ENCODE measurements around the gene SVEP1. TPM values are rescaled to one million over a fixed set of nuclear protein-coding genes. Genes with fewer than 3 reads are reported as not detected.

SVEP1 gene
- total and polyA plus RNA-seq, 4 donors: 3.3 to 38.9 (median 19.6) TPM

DNA sequence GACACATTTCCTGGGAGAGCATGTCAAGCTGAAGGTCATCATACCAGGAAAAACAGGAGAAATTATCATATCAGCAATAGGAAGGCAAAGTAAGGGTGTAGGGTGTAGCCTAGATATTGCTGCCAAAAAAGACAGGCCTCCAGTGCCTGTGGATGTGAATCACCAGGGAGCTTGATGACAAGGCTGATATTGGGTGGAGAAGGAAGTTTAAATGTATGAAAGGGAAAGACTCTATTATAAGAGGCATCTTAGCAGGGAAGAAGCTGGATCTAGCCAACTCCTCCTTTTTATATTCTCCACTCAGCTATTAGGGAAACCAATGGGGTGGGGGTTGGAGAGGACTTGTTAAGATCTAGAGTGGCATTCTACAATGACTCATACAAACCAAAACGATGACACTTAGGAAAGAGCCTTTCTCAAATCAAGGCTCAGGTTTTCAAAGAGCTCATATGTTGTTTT is 228.5 kb downstream of the SVEP1 start:
- Histone ChIP-seq H3K36me3 (ENCODE audit: control insufficient read depth in 4 of 4, insufficient read depth in 4 of 4, low read length in 4 of 4) (no peaks in the 10 kb centered on the region), H3K4me1 (ENCODE audit: control insufficient read depth in 5 of 5, insufficient read depth in 5 of 5, low read length in 5 of 5) (no peaks in the 10 kb centered on the region), H3K9me3 (ENCODE audit: control insufficient read depth in 4 of 4, insufficient read depth in 3 of 4, low read length in 3 of 4) (no peaks in the 10 kb centered on the region), H3K27ac (ENCODE audit: low read depth in 1 of 2, low read length in 1 of 2) (no peak overlapping the region), H3K9ac (ENCODE audit: insufficient read depth in 1 of 2, low read length in 2 of 2) (no peak overlapping the region), H3K4me3 (no peak overlapping the region), H3K27me3 (ENCODE audit: control insufficient read depth in 3 of 3, insufficient read depth in 3 of 3, low read length in 2 of 3) (no peaks in the 10 kb centered on the region)
- WGBS, 2 donors: 35 to 73% methylated on average over 1 of the region's 1 CpG
- DNase-seq (no peak), ATAC-seq (ENCODE audit: insufficient read depth, low FRiP score) (peak; percentile 73)
- TF ChIP-seq, protein P1, sequence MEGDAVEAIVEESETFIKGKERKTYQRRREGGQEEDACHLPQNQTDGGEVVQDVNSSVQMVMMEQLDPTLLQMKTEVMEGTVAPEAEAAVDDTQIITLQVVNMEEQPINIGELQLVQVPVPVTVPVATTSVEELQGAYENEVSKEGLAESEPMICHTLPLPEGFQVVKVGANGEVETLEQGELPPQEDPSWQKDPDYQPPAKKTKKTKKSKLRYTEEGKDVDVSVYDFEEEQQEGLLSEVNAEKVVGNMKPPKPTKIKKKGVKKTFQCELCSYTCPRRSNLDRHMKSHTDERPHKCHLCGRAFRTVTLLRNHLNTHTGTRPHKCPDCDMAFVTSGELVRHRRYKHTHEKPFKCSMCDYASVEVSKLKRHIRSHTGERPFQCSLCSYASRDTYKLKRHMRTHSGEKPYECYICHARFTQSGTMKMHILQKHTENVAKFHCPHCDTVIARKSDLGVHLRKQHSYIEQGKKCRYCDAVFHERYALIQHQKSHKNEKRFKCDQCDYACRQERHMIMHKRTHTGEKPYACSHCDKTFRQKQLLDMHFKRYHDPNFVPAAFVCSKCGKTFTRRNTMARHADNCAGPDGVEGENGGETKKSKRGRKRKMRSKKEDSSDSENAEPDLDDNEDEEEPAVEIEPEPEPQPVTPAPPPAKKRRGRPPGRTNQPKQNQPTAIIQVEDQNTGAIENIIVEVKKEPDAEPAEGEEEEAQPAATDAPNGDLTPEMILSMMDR (IDR thresholded peaks at IDR 0.05; ENCODE audit: control extremely low read depth, extremely low read depth): no peak

DNA sequence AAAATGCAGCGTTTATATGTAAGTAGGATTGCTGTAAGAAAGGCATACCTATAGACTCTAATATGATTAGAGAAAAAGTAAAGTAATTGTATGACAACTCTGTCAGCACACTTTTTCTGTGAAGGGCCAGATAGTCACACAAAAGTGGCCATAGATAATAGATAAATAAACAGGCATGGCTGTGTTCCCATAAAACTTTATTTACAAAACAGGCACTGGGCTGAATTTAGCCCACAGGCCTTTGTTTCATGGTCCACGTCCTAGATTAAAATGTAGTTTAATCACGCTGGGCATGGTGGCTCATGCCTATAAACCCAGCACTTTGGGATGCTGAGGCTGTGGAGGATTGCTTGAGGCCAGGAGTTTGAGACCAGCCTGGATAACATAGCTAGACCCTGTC is 233.2 kb downstream of the SVEP1 start:
- DNase-seq (no peak), ATAC-seq (ENCODE audit: insufficient read depth, low FRiP score) (no peak)
- Histone ChIP-seq H3K27ac (ENCODE audit: low read depth in 1 of 2, low read length in 1 of 2) (no peak overlapping the region), H3K4me1 (ENCODE audit: control insufficient read depth in 5 of 5, insufficient read depth in 5 of 5, low read length in 5 of 5) (no peaks in the 10 kb centered on the region), H3K4me3 (no peak overlapping the region), H3K36me3 (ENCODE audit: control insufficient read depth in 4 of 4, insufficient read depth in 4 of 4, low read length in 4 of 4) (no peaks in the 10 kb centered on the region), H3K9ac (ENCODE audit: insufficient read depth in 1 of 2, low read length in 2 of 2) (no peak overlapping the region), H3K27me3 (ENCODE audit: control insufficient read depth in 3 of 3, insufficient read depth in 3 of 3, low read length in 2 of 3) (no peaks in the 10 kb centered on the region), H3K9me3 (ENCODE audit: control insufficient read depth in 4 of 4, insufficient read depth in 3 of 4, low read length in 3 of 4) (no peaks in the 10 kb centered on the region)
- TF ChIP-seq, protein P1 (IDR thresholded peaks at IDR 0.05; ENCODE audit: control extremely low read depth, extremely low read depth): no peak
- WGBS, 2 donors: 52 to 60% methylated on average over 3 of the region's 3 CpGs

DNA sequence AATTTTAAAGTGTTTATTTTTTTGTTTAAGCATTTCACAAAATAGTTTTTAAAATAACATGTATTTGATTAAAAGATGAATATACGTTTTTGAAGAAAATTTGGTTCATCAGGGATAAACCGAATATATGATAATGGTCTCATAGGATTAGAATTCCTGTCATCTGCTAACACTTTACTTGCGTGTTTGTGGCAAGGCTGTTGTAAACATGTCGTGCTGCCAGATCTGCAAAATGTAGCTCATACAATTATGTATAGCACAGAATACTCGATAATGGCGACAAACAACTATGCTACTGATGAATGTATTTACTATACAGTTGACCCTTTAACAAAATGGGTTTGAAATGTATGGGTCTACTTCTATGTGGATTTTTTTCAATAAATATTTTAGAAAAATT is 234.7 kb downstream of the SVEP1 start:
- H3K36me3 ChIP-seq (ENCODE audit: control insufficient read depth in 4 of 4, insufficient read depth in 4 of 4, low read length in 4 of 4): no peaks in the 10 kb centered on the region
- H3K27ac ChIP-seq (ENCODE audit: low read depth in 1 of 2, low read length in 1 of 2): no peak overlapping the region
- H3K9me3 ChIP-seq (ENCODE audit: control insufficient read depth in 4 of 4, insufficient read depth in 3 of 4, low read length in 3 of 4): no peaks in the 10 kb centered on the region
- H3K4me3 ChIP-seq: no peak overlapping the region
- ATAC-seq (ENCODE audit: insufficient read depth, low FRiP score): no peak
- TF ChIP-seq, protein P1 (IDR thresholded peaks at IDR 0.05; ENCODE audit: control extremely low read depth, extremely low read depth): no peak
- no peak overlapping the region for H3K9ac ChIP-seq (ENCODE audit: insufficient read depth in 1 of 2, low read length in 2 of 2)
- no peaks in the 10 kb centered on the region for H3K27me3 ChIP-seq (ENCODE audit: control insufficient read depth in 3 of 3, insufficient read depth in 3 of 3, low read length in 2 of 3)
- H3K4me1 ChIP-seq (ENCODE audit: control insufficient read depth in 5 of 5, insufficient read depth in 5 of 5, low read length in 5 of 5): no peaks in the 10 kb centered on the region
- peak in 1 of 3 donors; percentile 35 for DNase-seq
- WGBS, 2 donors: 85 to 93% methylated on average over 6 of the region's 6 CpGs

DNA sequence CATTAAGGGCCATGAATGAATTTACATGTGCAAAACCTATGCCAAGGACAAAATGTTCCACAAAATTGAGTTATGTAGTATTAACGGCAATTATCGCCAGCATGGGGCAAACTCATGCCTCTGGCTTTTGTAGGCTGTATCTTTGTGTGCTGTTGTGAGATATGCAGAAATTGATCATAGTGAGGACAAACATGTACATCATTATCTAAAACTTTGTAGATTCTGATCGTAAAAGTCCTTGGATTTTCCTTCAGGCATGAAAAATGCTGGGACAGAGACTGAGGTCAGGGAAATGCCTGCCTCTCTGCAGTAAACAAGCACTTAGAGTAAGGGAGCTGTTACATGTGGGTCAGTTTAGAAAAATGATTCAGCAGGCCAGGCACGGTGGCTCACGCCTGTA is 236.0 kb downstream of the SVEP1 start:
- ATAC-seq (ENCODE audit: insufficient read depth, low FRiP score): no peak

More for the DNA sequence above, 236.0 kb downstream of the SVEP1 start:
- Histone ChIP-seq H3K9ac (ENCODE audit: insufficient read depth in 1 of 2, low read length in 2 of 2) (no peak overlapping the region), H3K27ac (ENCODE audit: low read depth in 1 of 2, low read length in 1 of 2) (no peak overlapping the region), H3K9me3 (ENCODE audit: control insufficient read depth in 4 of 4, insufficient read depth in 3 of 4, low read length in 3 of 4) (no peaks in the 10 kb centered on the region), H3K4me1 (ENCODE audit: control insufficient read depth in 5 of 5, insufficient read depth in 5 of 5, low read length in 5 of 5) (no peaks in the 10 kb centered on the region), H3K36me3 (ENCODE audit: control insufficient read depth in 4 of 4, insufficient read depth in 4 of 4, low read length in 4 of 4) (no peaks in the 10 kb centered on the region), H3K27me3 (ENCODE audit: control insufficient read depth in 3 of 3, insufficient read depth in 3 of 3, low read length in 2 of 3) (no peaks in the 10 kb centered on the region), H3K4me3 (no peak overlapping the region)
- DNase-seq: no peak
- 83 to 93% methylated on average over 5 of the region's 5 CpGs for WGBS, 2 donors
- TF ChIP-seq, protein P1 (IDR thresholded peaks at IDR 0.05; ENCODE audit: control extremely low read depth, extremely low read depth): no peak

Data from lung (tissue), 12 donors.